Activated CD8-positive, alpha-beta T cell treated with anti-CD3 and anti-CD28 coated beads for 36 hours (primary cell): Measurements from ENCODE around the gene RPRD2. TPM values are rescaled to one million over a fixed set of nuclear protein-coding genes. Genes with fewer than 3 reads are reported as not detected.

ENCODE experiments used
- ATAC-seq: fragments of 200-7000 bp; cut with Tn5 transposase; one replicate; pipeline ENCODE4 v1.10.0; 2021; ENCODE audit warnings: mild to moderate bottlenecking, moderate library complexity
- CTCF ChIA-PET: fragments of 350-600 bp; sonication (Branson Sonifier 250); formaldehyde crosslinking; loops from one replicate; lab custom pipeline; 2021; ENCODE audit warnings: antibody characterized with exemption; lab: Charles Lee
- POLR2A ChIA-PET: fragments of 350-600 bp; sonication (Branson Sonifier 250); formaldehyde crosslinking; loops from one replicate; lab custom pipeline; 2021; ENCODE audit warnings: antibody characterized with exemption; lab: Charles Lee
- DNase-seq: peaks from one replicate; pipeline ENCODE4 v3.0.0-alpha.2; 2020
- H3K27ac Mint-ChIP-seq: one replicate; pipeline ENCODE4 v1.8.0; 2021; ENCODE audit warnings: mild to moderate bottlenecking, mixed read lengths
- H3K27me3 Mint-ChIP-seq: one replicate; pipeline ENCODE4 v1.8.0; 2021; ENCODE audit warnings: mixed read lengths
- H3K36me3 Mint-ChIP-seq: one replicate; pipeline ENCODE4 v1.8.0; 2021; ENCODE audit warnings: low read depth, mixed read lengths
- H3K4me1 Mint-ChIP-seq: one replicate; pipeline ENCODE4 v1.8.0; 2021; ENCODE audit warnings: low read depth, mixed read lengths
- H3K4me3 Mint-ChIP-seq: one replicate; pipeline ENCODE4 v1.8.0; 2021; ENCODE audit warnings: mild to moderate bottlenecking, moderate library complexity, mixed read lengths
- H3K9me3 Mint-ChIP-seq: one replicate; pipeline ENCODE4 v1.8.0; 2021; ENCODE audit warnings: mixed read lengths
- CTCF ChIP-seq: fragments of 200-600 bp; IDR thresholded peaks from one replicate; pipeline ENCODE4 v1.8.0; 2022; ENCODE audit warnings: antibody characterized with exemption, mild to moderate bottlenecking
- intact Hi-C: fragments of 100-400 bp; cut with micrococcal nuclease; formaldehyde crosslinking; loops from one replicate; pipeline ENCODE4 v1.10.0; 2022
- total RNA-seq, 2 experiments: library from RNA; stranded (reverse); gene quantifications; one replicate each; pipeline ENCODE4 v1.2.3, GENCODE V29; 2021

Gene RPRD2
- total RNA-seq, 2 experiments from 2014 or later: 17.6 to 19.4 TPM

- POLR2A ChIA-PET: no interaction called here
- ATAC-seq: no peak
- Mint-ChIP-seq H3K4me1 (peaks cover 46% of the 10 kb centered on the region), H3K36me3 (peaks cover 1% of the 10 kb centered on the region), H3K27ac (no peak overlapping the region), H3K9me3 (no peaks in the 10 kb centered on the region), H3K4me3 (no peak overlapping the region), H3K27me3 (no peaks in the 10 kb centered on the region)
- CTCF ChIA-PET: no interaction called here
- no peak for DNase-seq
- intact Hi-C loops: no loop called here
- TF ChIP-seq CTCF: no peak
Observed at GRCh38 chr1:150407330-150407729, 43.4 kb downstream of the RPRD2 start.

DNA sequence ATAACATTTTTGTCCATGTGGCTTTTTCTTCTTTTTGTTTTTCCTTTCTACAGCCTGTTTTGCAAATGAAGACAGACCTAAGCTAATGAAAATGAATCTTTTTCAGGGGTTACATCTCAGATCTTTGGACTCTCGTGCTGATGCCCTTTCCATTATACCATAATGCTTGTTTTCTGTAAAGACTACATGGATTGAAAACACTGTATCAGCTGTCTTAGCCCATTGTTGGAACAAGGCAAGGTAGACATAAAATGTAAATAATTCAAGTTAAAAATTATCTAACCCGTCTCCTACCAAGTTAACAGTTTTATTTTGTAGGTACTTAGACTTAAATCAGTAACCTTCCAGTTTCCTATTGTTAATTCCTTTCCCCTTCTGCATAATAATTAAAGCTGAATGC is 44.9 kb downstream of the RPRD2 start:
- Mint-ChIP-seq H3K36me3 (no peaks in the 10 kb centered on the region), H3K4me3 (no peak overlapping the region), H3K4me1 (peaks cover 45% of the 10 kb centered on the region), H3K9me3 (no peaks in the 10 kb centered on the region), H3K27me3 (no peaks in the 10 kb centered on the region), H3K27ac (no peak overlapping the region)
- ATAC-seq (no peak), DNase-seq (no peak)
- ChIA-PET POLR2A (no interaction called here), CTCF (interaction anchor here (1.0 kb wide), 1 partner anchor 45 kb away, joined by 3 read pairs; the partner anchor contains the start of gene RPRD2)
- intact Hi-C loops: no loop called here
- TF ChIP-seq CTCF: no peak

DNA sequence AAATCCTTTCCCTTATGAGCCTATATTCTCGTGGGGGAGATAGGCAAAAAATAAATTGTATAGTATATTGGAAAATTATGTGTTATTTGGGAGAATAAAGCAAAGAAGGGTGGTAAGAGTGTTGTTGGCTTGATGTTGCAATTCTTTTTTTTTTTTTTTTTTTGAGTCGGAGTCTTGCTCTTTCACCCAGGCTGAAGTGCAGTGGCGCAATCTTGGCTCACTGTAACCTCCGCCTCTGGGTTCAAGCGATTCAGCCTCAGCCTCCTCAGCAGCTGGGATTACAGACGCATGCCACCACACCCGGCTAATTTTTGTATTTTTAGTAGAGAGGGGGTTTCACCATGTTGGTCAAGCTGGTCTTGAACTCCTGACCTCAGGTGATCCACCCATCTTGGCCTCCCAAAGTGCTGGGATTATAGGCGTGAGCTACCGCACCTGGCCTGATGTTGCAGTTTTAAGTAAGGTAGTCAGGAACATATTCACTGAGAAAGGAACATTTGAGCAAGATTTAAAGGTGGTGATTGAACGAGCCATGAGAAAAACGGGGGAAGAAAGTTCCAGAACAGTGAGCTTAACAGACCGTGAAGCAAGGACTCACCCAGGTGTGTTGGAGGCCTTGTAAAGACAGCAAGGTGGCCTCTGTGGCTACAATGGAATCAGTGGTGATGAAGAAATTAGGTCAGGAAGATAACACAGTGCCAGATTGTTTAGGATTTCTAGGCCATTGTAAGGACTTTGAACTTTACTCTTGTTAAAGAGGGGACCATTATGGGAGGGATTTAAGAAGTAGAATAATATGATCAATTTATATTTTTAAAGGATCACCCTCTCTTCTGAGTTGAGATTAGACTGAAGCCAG is 45.8 kb downstream of the RPRD2 start:
- Mint-ChIP-seq H3K27ac (no peak overlapping the region), H3K4me3 (no peak overlapping the region), H3K36me3 (no peaks in the 10 kb centered on the region), H3K4me1 (peaks cover 45% of the 10 kb centered on the region), H3K9me3 (no peaks in the 10 kb centered on the region), H3K27me3 (no peaks in the 10 kb centered on the region)
- ChIA-PET CTCF (interaction anchor here (1.0 to 1.2 kb wide), 2 partner anchors 24 to 46 kb away, joined by 3 to 4 read pairs; partner anchors contain the start of gene RPRD2), POLR2A (interaction anchor here (1.0 kb wide), 1 partner anchor 16 kb away, joined by 3 read pairs; no protein-coding TSS in a partner anchor)
- DNase-seq: no peak
- no peak for ATAC-seq
- TF ChIP-seq CTCF: no peak
- intact Hi-C loops: no loop called here

DNA sequence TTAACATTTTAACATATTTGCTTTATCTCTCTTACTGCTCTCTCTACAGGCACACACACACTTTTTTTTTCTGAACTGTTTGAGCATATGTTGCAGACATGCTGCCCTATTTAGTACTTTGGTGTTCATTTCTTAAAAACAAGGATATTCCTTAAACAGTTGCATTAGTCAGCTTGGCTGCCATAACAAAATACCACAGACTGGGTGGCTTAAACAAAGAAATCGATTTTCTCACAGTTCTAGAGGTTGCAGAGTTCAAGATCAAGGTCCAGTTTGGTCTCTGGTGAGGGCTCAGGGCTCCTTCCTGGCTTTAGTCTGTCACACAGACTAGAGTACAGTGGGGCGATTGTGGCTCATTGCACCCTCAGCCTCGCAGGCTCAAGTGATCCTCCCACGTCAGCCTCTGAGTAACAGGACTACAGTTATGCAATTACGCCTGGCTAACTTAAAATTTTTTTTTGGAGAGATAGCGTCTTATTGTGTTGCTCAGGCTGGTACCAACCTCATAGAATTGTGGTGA is 46.7 kb downstream of the RPRD2 start:
- ATAC-seq: no peak
- H3K4me1 Mint-ChIP-seq: peaks cover 42% of the 10 kb centered on the region
- intact Hi-C loops: no loop called here
- no peak overlapping the region for H3K27ac Mint-ChIP-seq
- no peak for TF ChIP-seq CTCF
- CTCF ChIA-PET: no interaction called here
- H3K27me3 Mint-ChIP-seq: no peaks in the 10 kb centered on the region
- no peaks in the 10 kb centered on the region for H3K36me3 Mint-ChIP-seq
- no peaks in the 10 kb centered on the region for H3K9me3 Mint-ChIP-seq
- POLR2A ChIA-PET: no interaction called here
- H3K4me3 Mint-ChIP-seq: no peak overlapping the region
- no peak for DNase-seq

DNA sequence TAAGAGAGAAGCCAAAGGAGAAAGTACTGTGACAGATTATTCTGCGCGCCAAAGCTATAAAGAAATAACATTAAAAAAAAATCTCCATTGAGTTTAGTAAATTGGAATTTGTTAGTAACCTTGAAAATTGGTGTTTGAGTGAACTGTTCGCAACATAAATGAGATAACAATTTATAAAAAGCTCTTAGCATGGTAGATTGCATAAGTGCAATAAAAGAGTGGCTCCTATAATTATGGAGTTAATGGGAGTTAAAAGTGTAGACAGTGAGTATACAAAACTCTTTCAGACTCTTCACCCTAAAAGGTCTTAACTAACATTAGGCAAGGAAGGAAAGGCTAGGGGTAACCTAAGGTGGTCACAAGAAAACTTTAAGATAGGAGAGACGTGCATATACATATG is 50.6 kb downstream of the RPRD2 start:
- CTCF ChIA-PET: interaction anchor here (1.3 kb wide), 2 partner anchors 15 to 159 kb away, joined by 4 to 5 read pairs; no protein-coding TSS in a partner anchor
- ATAC-seq: no peak
- POLR2A ChIA-PET: interaction anchor here (0.6 to 1.2 kb wide), 2 partner anchors 40 to 45 kb away, joined by 3 to 4 read pairs; no protein-coding TSS in a partner anchor
- intact Hi-C loops: no loop called here
- Mint-ChIP-seq H3K27ac (no peak overlapping the region), H3K4me3 (no peak overlapping the region), H3K9me3 (no peaks in the 10 kb centered on the region), H3K36me3 (peaks cover 10% of the 10 kb centered on the region), H3K27me3 (no peaks in the 10 kb centered on the region), H3K4me1 (peaks cover 44% of the 10 kb centered on the region)
- no peak for DNase-seq
- no peak for TF ChIP-seq CTCF
